ENCODE results near the gene RBMS3.

DNA sequence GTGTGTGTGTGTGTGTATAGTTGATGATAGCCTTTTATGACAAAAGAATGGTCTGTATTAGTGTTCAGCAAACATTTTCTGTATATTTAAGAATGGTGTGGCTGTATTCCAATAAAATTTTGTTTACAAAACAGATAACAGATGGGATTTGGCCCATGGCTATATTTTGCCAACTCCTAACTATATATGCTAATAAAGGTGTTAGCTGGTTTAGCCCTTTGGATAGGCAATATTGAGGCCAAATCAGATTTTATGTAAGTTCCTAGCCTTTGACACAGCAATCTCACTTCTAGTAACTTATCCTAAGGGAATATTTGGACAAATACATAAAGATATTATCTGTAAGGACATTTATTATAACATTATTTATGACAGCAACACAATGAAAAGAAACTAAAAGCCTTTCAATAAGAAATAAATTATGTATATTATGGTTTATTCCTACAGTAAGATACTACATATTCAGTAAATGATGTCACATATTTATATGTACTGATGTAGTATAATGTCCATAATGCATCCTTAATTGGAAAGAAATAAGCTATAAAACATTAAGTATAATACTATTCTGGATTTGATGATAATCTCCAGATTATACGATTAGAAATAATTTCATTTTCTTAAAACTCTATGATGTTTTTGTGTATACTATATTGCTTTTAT is 264.0 kb downstream of the RBMS3 start:
- TF ChIP-seq, protein P1, sequence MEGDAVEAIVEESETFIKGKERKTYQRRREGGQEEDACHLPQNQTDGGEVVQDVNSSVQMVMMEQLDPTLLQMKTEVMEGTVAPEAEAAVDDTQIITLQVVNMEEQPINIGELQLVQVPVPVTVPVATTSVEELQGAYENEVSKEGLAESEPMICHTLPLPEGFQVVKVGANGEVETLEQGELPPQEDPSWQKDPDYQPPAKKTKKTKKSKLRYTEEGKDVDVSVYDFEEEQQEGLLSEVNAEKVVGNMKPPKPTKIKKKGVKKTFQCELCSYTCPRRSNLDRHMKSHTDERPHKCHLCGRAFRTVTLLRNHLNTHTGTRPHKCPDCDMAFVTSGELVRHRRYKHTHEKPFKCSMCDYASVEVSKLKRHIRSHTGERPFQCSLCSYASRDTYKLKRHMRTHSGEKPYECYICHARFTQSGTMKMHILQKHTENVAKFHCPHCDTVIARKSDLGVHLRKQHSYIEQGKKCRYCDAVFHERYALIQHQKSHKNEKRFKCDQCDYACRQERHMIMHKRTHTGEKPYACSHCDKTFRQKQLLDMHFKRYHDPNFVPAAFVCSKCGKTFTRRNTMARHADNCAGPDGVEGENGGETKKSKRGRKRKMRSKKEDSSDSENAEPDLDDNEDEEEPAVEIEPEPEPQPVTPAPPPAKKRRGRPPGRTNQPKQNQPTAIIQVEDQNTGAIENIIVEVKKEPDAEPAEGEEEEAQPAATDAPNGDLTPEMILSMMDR (IDR thresholded peaks at IDR 0.05; ENCODE audit: poor library complexity), result no peak
- no peak for TF ChIP-seq EZH2 (IDR thresholded peaks at IDR 0.05; ENCODE audit: borderline replicate concordance)

Measured in hepatocyte (in vitro differentiated cells).